Suprapubic skin (tissue), 4 donors: ENCODE measurements around the gene WDR38. TPM values are rescaled to one million over a fixed set of nuclear protein-coding genes. Genes with fewer than 3 reads are reported as not detected.
A peak's percentile ranks its signal among the peaks of the same experiment; 100 is the strongest.

Experiments used
- DNase-seq, 2 donors: peaks; one replicate each; pipeline ENCODE4 v3.0.0-alpha.2; 2019; ENCODE audit warnings: low spot score in 2 of 2
- H3K27ac ChIP-seq: fragments of 200-600 bp; sonication (generic); one replicate; pipeline ENCODE4 v1.5.1; 2019
- H3K27me3 ChIP-seq: fragments of 200-600 bp; sonication (generic); one replicate; pipeline ENCODE4 v1.5.1; 2019
- H3K36me3 ChIP-seq: fragments of 200-600 bp; sonication (generic); one replicate; pipeline ENCODE4 v1.5.1; 2019
- H3K4me1 ChIP-seq: fragments of 200-600 bp; sonication (generic); one replicate; pipeline ENCODE4 v1.5.1; 2019
- H3K4me3 ChIP-seq: fragments of 200-600 bp; sonication (generic); one replicate; pipeline ENCODE4 v1.5.1; 2019; ENCODE audit warnings: mild to moderate bottlenecking
- H3K9me3 ChIP-seq: fragments of 200-600 bp; sonication (generic); one replicate; pipeline ENCODE4 v1.5.1; 2019
- EP300 ChIP-seq: sonication (generic); formaldehyde crosslinking; IDR thresholded peaks from one replicate; pipeline ENCODE4 v1.6.1; 2017; ENCODE audit warnings: antibody characterized with exemption
- POLR2A ChIP-seq, 2 donors: fragments of 450-650 bp; IDR thresholded peaks; one replicate each; pipeline ENCODE4 v1.6.1; 2017; ENCODE audit warnings: antibody characterized with exemption in 2 of 2, mild to moderate bottlenecking in 2 of 2, moderate library complexity in 2 of 2
- POLR2AphosphoS5 ChIP-seq, 3 donors: sonication (generic); formaldehyde crosslinking; IDR thresholded peaks; one replicate each; pipeline ENCODE4 v1.6.1; 2017; ENCODE audit warnings: antibody characterized with exemption in 3 of 3
- WGBS: methylation state at CpG from one replicate; pipeline ENCODE4 v1.1.5; 2018; 5-methylcytosine and 5-hydroxymethylcytosine counted together
- total RNA-seq, 4 donors: library from RNA; depleted of rRNA; stranded (reverse); fragments of >200 nt; gene quantifications; one replicate each; pipeline ENCODE4 v1.1.0, GENCODE V29; 2016
- TF ChIP-seq, protein P1 (sequence below), 2 donors: fragments of 200-600 bp in 1 of 2; fragments of 450-650 bp in 1 of 2; sonication (generic) in 1 of 2; IDR thresholded peaks; one replicate each; pipeline ENCODE4 v1.5.1; 2016 to 2019; ENCODE audit warnings: antibody characterized with exemption in 2 of 2, mild to moderate bottlenecking in 1 of 2, moderate library complexity in 1 of 2

WDR38 gene
- total RNA-seq, 4 donors from 2014 or later: not detected

DNA sequence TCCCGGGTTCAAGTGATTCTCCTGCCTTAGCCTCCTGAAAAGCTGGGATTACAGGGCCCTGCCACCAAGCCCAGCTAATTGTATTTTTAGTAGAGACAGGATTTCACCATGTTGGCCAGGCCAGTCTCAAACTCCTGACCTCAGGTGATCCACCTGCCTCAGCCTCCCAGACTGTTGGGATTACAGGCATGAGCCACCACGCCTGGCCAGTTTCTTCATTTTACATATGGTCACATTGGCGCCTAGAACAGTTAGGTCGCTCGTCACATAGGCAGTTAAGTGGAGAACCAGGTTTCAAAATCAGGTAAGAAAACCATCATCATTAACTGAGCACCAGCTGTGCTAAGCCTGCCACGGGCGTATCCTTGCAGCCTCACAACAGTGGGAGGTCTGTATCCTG lies 40.2 kb upstream of the WDR38 start:
- WGBS: 74% methylated on average over 7 of the region's 7 CpGs
- H3K27me3 ChIP-seq: no peaks in the 10 kb centered on the region
- H3K36me3 ChIP-seq: peaks cover 13% of the 10 kb centered on the region
- TF ChIP-seq POLR2AphosphoS5 (IDR thresholded peaks at IDR 0.05): no peak
- TF ChIP-seq, protein P1, sequence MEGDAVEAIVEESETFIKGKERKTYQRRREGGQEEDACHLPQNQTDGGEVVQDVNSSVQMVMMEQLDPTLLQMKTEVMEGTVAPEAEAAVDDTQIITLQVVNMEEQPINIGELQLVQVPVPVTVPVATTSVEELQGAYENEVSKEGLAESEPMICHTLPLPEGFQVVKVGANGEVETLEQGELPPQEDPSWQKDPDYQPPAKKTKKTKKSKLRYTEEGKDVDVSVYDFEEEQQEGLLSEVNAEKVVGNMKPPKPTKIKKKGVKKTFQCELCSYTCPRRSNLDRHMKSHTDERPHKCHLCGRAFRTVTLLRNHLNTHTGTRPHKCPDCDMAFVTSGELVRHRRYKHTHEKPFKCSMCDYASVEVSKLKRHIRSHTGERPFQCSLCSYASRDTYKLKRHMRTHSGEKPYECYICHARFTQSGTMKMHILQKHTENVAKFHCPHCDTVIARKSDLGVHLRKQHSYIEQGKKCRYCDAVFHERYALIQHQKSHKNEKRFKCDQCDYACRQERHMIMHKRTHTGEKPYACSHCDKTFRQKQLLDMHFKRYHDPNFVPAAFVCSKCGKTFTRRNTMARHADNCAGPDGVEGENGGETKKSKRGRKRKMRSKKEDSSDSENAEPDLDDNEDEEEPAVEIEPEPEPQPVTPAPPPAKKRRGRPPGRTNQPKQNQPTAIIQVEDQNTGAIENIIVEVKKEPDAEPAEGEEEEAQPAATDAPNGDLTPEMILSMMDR (IDR thresholded peaks at IDR 0.05): no peak
- TF ChIP-seq EP300: no peak
- H3K4me3 ChIP-seq: no peak overlapping the region
- H3K4me1 ChIP-seq: peaks cover 38% of the 10 kb centered on the region
- DNase-seq: no peak
- no peaks in the 10 kb centered on the region for H3K9me3 ChIP-seq
- H3K27ac ChIP-seq: no peak overlapping the region

DNA sequence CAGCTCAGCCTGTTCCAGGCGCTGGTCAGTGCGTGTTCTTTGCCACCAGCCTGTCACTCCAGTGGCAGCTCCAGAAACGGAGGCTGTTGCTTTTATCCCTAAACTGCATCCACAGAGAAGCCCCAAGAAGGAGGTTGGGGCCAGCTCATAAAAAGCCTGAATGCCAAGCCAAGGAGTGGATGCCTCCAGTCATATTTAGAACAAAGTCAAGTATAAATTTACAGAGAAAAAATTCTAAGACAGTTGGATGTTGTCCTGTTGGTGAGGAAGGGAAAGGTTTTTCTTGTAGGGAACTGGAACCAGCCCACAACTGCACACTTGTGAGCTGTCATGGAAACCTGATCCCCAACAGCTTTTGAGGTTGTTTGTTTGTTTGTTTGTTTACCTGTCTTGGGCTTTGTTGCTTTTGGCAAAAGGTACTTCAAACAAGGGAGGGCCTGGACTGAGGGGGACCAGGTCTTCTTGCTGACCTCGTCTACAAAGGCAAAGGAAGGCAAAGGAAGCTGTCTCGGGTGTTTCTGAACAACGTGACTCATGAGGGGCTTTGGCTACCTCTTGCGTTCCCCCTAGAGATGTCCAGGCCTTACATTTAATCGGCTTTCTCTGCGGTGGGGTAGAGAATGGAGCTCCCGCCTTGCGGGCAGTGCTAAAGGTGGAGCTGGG lies 39.6 kb upstream of the WDR38 start:
- no peaks in the 10 kb centered on the region for H3K27me3 ChIP-seq
- TF ChIP-seq POLR2A (IDR thresholded peaks at IDR 0.05) (no peak), POLR2AphosphoS5 (IDR thresholded peaks at IDR 0.05) (no peak), EP300 (no peak)
- TF ChIP-seq, protein P1 (IDR thresholded peaks at IDR 0.05): no peak
- no peak overlapping the region for H3K4me3 ChIP-seq
- peaks cover 43% of the 10 kb centered on the region for H3K4me1 ChIP-seq
- H3K9me3 ChIP-seq: no peaks in the 10 kb centered on the region
- WGBS: 72% methylated on average over 11 of the region's 11 CpGs
- H3K27ac ChIP-seq: peak overlapping the region; percentile 40
- DNase-seq: no peak
- H3K36me3 ChIP-seq: peaks cover 13% of the 10 kb centered on the region

DNA sequence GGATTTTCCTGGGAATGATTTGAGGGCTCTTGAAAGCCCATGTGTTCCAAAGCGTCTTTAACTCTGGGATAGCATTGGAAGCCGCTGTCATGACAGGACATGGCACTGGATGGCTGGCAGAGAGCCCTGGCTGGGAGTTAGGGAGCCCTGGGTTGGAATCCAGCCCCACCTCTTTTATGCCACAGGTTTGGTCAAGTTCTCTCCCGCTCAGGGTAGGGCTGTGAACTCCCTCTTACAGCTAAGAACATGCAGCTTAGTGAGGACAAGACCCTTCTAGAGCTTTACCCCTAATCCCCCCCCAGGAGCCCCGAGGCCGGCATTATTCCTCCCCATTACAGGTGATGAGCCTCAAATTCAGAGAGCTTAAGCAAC lies 39.1 kb upstream of the WDR38 start:
- TF ChIP-seq POLR2A (IDR thresholded peaks at IDR 0.05) (no peak), EP300 (no peak), POLR2AphosphoS5 (IDR thresholded peaks at IDR 0.05) (no peak)
- TF ChIP-seq, protein P1 (IDR thresholded peaks at IDR 0.05): no peak
- Histone ChIP-seq H3K4me1 (peaks cover 47% of the 10 kb centered on the region), H3K4me3 (no peak overlapping the region), H3K27ac (peak overlapping the region; percentile 40), H3K9me3 (no peaks in the 10 kb centered on the region), H3K27me3 (no peaks in the 10 kb centered on the region), H3K36me3 (peaks cover 11% of the 10 kb centered on the region)
- DNase-seq: no peak
- 53% methylated on average over 4 of the region's 5 CpGs for WGBS

DNA sequence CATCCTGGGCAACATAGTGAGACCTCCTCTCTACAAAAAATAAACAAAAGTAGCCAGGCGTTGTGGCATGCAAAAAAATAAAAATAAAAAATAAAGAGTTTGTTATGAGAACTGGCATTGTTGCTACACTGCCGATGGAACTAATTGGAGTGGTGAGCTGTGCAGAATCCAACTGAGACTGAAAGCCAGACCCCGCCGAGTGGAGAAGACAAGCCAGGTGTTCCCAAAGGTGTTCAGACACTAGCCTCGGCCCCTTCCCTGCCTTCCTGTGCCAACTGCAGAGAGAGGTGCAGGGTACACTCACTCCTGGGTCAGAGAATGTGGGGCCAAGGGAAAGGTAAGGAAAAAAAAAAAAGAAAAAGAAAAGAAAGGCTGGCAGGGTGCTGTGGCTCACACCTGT lies 37.7 kb upstream of the WDR38 start:
- DNase-seq: no peak
- Histone ChIP-seq H3K4me3 (no peak overlapping the region), H3K27ac (no peak overlapping the region), H3K4me1 (peaks cover 54% of the 10 kb centered on the region), H3K36me3 (no peaks in the 10 kb centered on the region), H3K9me3 (no peaks in the 10 kb centered on the region), H3K27me3 (no peaks in the 10 kb centered on the region)
- WGBS: 71% methylated on average over 5 of the region's 5 CpGs
- TF ChIP-seq POLR2A (IDR thresholded peaks at IDR 0.05) (no peak), POLR2AphosphoS5 (IDR thresholded peaks at IDR 0.05) (no peak), EP300 (no peak)

DNA sequence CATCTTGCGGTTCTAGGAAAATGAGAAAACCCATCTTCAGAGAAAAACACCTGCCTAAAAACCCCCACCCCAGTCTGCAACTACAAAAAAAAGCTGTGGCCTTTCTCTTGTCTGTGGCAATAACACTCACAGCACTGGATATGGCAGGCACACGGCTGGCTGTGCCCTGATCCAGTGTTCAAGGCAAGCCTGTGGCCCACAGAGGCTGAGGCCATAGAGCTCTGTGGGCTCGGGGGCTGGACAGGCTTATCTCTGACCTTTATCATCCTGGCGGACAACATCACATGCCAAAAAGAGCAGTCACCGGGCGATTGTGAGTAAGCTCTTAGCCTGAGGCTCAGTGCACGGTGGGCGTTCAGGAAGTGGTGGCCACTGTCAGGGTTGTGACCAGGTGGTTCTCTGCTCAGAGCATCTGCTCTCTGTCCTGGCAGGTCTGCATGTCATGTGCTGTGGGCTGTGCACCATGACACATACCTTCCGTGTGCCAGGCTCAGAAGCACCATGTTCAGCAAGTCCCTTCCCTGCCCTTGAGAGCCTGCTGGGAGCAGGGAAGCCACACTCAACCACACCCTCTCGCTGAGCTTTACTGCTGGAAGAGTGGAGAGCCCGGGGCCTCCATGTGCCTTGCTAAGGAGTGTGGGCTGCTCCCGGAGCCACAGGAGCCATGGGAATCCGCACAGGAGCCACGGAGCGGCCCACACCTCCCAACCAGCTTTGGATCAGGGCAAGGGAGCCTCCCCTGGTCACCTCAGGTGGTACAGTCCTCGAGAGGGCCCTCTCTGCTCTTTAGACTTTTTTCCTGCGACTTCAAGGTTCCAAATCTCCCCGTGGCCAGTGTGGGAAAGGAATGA lies 34.6 kb upstream of the WDR38 start:
- Histone ChIP-seq H3K4me1 (peaks cover 39% of the 10 kb centered on the region), H3K36me3 (no peaks in the 10 kb centered on the region), H3K9me3 (no peaks in the 10 kb centered on the region), H3K27ac (peak overlapping the region; percentile 81), H3K27me3 (no peaks in the 10 kb centered on the region), H3K4me3 (peak overlapping the region; percentile 6)
- DNase-seq: no peak
- TF ChIP-seq POLR2A (IDR thresholded peaks at IDR 0.05) (no peak), POLR2AphosphoS5 (IDR thresholded peaks at IDR 0.05) (peak in 1 of 3 donors; percentile 14)
- WGBS: 62% methylated on average over 6 of the region's 18 CpGs
